GM12891 (cell line): ENCODE data around the gene FIGN.

Experiments used
- DNase-seq: peaks from one replicate; pipeline ENCODE4 v3.0.0; 2011; ENCODE audit warnings: low spot score; ENCODE audit not compliant: insufficient read length
- FAIRE-seq: peaks from 2 replicates; lab custom pipeline; 2011; peaks lifted over from hg19 to GRCh38; lab: Jason Lieb, UNC
- PAX5 ChIP-seq: IDR thresholded peaks from 2 replicates; pipeline ENCODE4 v1.6.1; 2011; ENCODE audit warnings: low read length, moderate library complexity, mild to moderate bottlenecking; ENCODE audit not compliant: insufficient read depth, severe bottlenecking
- POLR2A ChIP-seq: IDR thresholded peaks from 2 replicates; pipeline ENCODE4 v1.6.1; 2011; ENCODE audit warnings: low read depth, low read length, control low read depth
- POLR2AphosphoS5 ChIP-seq: IDR thresholded peaks from 2 replicates; pipeline ENCODE4 v1.6.1; 2011; ENCODE audit warnings: low read depth, low read length, control low read depth
- POU2F2 ChIP-seq: IDR thresholded peaks from 2 replicates; pipeline ENCODE4 v1.6.1; 2011; ENCODE audit warnings: low read depth, mild to moderate bottlenecking, control low read depth, low read length, moderate library complexity
- SPI1 ChIP-seq: IDR thresholded peaks from 2 replicates; pipeline ENCODE4 v1.6.1; 2011; ENCODE audit warnings: low read depth, low read length, control low read depth
- TAF1 ChIP-seq: IDR thresholded peaks from 2 replicates; pipeline ENCODE4 v1.6.1; 2011; ENCODE audit warnings: low read depth, low read length, control low read depth

The FIGN gene

GRCh38 chr2:163713534-163714311, 22.1 kb downstream of the FIGN start:
- no peak for TF ChIP-seq POU2F2
- no peak for TF ChIP-seq SPI1
- TF ChIP-seq TAF1, result no peak
- TF ChIP-seq POLR2AphosphoS5, result no peak
- no peak for TF ChIP-seq PAX5
- no peak for TF ChIP-seq POLR2A
- no peak for FAIRE-seq
- no peak for DNase-seq

GRCh38 chr2:163711699-163712098, 24.1 kb downstream of the FIGN start:
- TF ChIP-seq TAF1 (no peak), POLR2AphosphoS5 (no peak), PAX5 (no peak)
- DNase-seq, result no peak
- no peak for FAIRE-seq

GRCh38 chr2:163711258-163711657, 24.6 kb downstream of the FIGN start:
- FAIRE-seq (no peak), DNase-seq (no peak)
- TF ChIP-seq PAX5, result no peak
- TF ChIP-seq POU2F2, result no peak
- TF ChIP-seq SPI1, result no peak
- TF ChIP-seq POLR2AphosphoS5, result no peak
- no peak for TF ChIP-seq POLR2A
- TF ChIP-seq TAF1, result no peak

GRCh38 chr2:163709270-163709669, 26.5 kb downstream of the FIGN start:
- DNase-seq, result no peak
- TF ChIP-seq POLR2A (no peak), SPI1 (no peak), POU2F2 (no peak), TAF1 (no peak), POLR2AphosphoS5 (no peak), PAX5 (no peak)
- FAIRE-seq, result no peak

GRCh38 chr2:163708265-163708664, 27.5 kb downstream of the FIGN start:
- no peak for TF ChIP-seq SPI1
- TF ChIP-seq POLR2AphosphoS5, result no peak
- TF ChIP-seq POU2F2, result no peak
- no peak for TF ChIP-seq PAX5
- TF ChIP-seq TAF1, result no peak
- no peak for TF ChIP-seq POLR2A
- FAIRE-seq (no peak), DNase-seq (no peak)

- TF ChIP-seq SPI1, result no peak
- TF ChIP-seq PAX5, result no peak
- no peak for TF ChIP-seq POLR2AphosphoS5
- no peak for TF ChIP-seq POLR2A
- TF ChIP-seq TAF1, result no peak
- TF ChIP-seq POU2F2, result no peak
Measured at GRCh38 chr2:163703386-163703785, 32.4 kb downstream of the FIGN start.

GRCh38 chr2:163701399-163702195, 34.2 kb downstream of the FIGN start:
- TF ChIP-seq TAF1 (no peak), PAX5 (no peak), POLR2A (no peak), POU2F2 (no peak), POLR2AphosphoS5 (no peak)
- DNase-seq (no peak), FAIRE-seq (no peak)

More at GRCh38 chr2:163703386-163703785, 32.4 kb downstream of the FIGN start:
- FAIRE-seq (no peak), DNase-seq (no peak)

- no peak for DNase-seq
- TF ChIP-seq POLR2AphosphoS5, result no peak
- no peak for TF ChIP-seq POU2F2
- no peak for TF ChIP-seq POLR2A
- TF ChIP-seq PAX5, result no peak
- no peak for FAIRE-seq
Measured at GRCh38 chr2:163698857-163699256, 37.0 kb downstream of the FIGN start.

GRCh38 chr2:163697846-163698637, 37.8 kb downstream of the FIGN start:
- DNase-seq, result no peak
- FAIRE-seq, result no peak
- no peak for TF ChIP-seq TAF1
- TF ChIP-seq SPI1, result no peak
